MM.1S (cell line): Measurements from ENCODE around the gene LDLRAD1.

Experiments used
- DNase-seq: peaks from one replicate; pipeline ENCODE4 v3.0.0-alpha.2; 2015
- H2AFZ ChIP-seq: fragments of 300-600 bp; sonication (generic); 2 replicates; pipeline ENCODE4 v1.6.0; 2016; ENCODE audit warnings: antibody characterized with exemption, low read length
- H3F3A ChIP-seq: fragments of 300-600 bp; sonication (generic); 2 replicates; pipeline ENCODE4 v1.6.1; 2016; ENCODE audit warnings: mild to moderate bottlenecking, antibody characterized with exemption, low read length, moderate library complexity, mixed read lengths; ENCODE audit not compliant: insufficient read depth
- H3K27ac ChIP-seq: fragments of 300-600 bp; sonication (generic); 2 replicates; pipeline ENCODE4 v1.5.1; 2016; ENCODE audit warnings: mild to moderate bottlenecking, low read length
- H3K27me3 ChIP-seq: fragments of 300-600 bp; sonication (generic); replicated peaks from 2 replicates; pipeline ENCODE4 v1.6.0; 2016; ENCODE audit warnings: low read length; ENCODE audit not compliant: insufficient read depth
- H3K36me3 ChIP-seq: fragments of 300-600 bp; sonication (generic); replicated peaks from 2 replicates; pipeline ENCODE4 v1.6.1; 2016; ENCODE audit warnings: mild to moderate bottlenecking, low read length, mixed read lengths; ENCODE audit not compliant: insufficient read depth
- H3K4me1 ChIP-seq: fragments of 300-600 bp; sonication (generic); 2 replicates; pipeline ENCODE4 v1.6.1; 2016; ENCODE audit warnings: low read length, mixed read lengths
- H3K4me2 ChIP-seq: fragments of 300-600 bp; sonication (generic); 2 replicates; pipeline ENCODE4 v1.6.0; 2016; ENCODE audit warnings: low read depth, low read length
- H3K4me3 ChIP-seq: fragments of 300-600 bp; sonication (generic); 2 replicates; pipeline ENCODE4 v1.5.1; 2016; ENCODE audit warnings: low read length, mixed read lengths
- H3K79me2 ChIP-seq: fragments of 300-600 bp; sonication (generic); 2 replicates; pipeline ENCODE4 v1.6.1; 2016; ENCODE audit warnings: mixed run types, low read length, mixed read lengths
- H3K9ac ChIP-seq: fragments of 300-600 bp; sonication (generic); 2 replicates; pipeline ENCODE4 v1.6.1; 2016; ENCODE audit warnings: low read length, mixed read lengths
- H3K9me2 ChIP-seq: fragments of 300-600 bp; sonication (generic); replicated peaks from 2 replicates; pipeline ENCODE4 v1.6.1; 2016; ENCODE audit warnings: mild to moderate bottlenecking, low read length, mixed read lengths; ENCODE audit not compliant: insufficient read depth
- H3K9me3 ChIP-seq: fragments of 300-600 bp; sonication (generic); replicated peaks from 2 replicates; pipeline ENCODE4 v1.6.1; 2016; ENCODE audit warnings: mild to moderate bottlenecking, low read length, mixed read lengths; ENCODE audit not compliant: insufficient read depth
- H4K20me1 ChIP-seq: fragments of 300-600 bp; sonication (generic); 2 replicates; pipeline ENCODE4 v1.6.1; 2016; ENCODE audit warnings: mild to moderate bottlenecking, low read length, moderate library complexity, mixed read lengths; ENCODE audit not compliant: insufficient read depth
- EZH2 ChIP-seq: fragments of 300-600 bp; sonication (generic); optimal IDR thresholded peaks from 2 replicates; pipeline ENCODE3; 2017; ENCODE audit warnings: low read depth, mild to moderate bottlenecking, antibody characterized with exemption, low read length, mixed read lengths
- EZH2phosphoT487 ChIP-seq: fragments of 300-600 bp; sonication (generic); IDR thresholded peaks from 2 replicates; pipeline ENCODE4 v1.6.1; 2018; ENCODE audit warnings: antibody characterized with exemption, low read length
- TF ChIP-seq, protein P1 (sequence below): fragments of 300-600 bp; sonication (generic); IDR thresholded peaks from 2 replicates; pipeline ENCODE4 v1.5.1; 2016; ENCODE audit warnings: antibody characterized with exemption, low read length, mixed read lengths

The LDLRAD1 gene

DNA sequence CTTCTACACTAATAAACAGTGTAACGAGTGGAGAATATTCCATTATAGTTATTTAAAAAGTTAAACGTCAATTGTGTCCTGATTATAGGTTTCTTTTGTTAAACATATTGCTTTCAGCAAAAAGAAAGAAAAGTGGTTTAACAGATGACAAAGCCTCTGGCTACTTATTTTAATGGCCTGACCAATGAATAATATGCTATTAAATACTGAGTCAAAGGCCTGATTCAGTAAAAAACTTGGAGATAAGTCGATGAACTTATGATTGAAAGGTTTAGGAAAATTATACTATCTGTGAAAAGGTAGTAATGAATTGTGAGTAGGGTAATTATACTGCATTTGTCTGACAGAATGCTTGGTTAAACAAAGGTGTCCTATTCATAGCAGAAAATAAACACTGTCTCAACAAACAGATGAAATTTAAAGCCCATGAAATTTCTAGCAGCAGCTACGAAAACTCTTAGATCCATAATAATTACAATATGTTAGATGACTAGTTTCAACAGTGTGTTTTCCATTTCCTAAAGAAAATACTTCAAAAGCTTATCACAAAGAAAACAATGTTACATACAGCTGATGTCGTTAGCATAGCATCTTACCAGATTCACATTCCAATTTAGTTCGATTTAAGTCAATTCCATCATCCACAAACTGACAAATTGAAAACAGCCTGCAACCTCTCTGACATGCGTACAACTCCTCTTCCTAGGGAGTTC, 28.8 kb upstream of the LDLRAD1 start:
- peak overlapping the region; percentile 75; the same call in 1 of the 2 replicates for H3K27ac ChIP-seq
- H4K20me1 ChIP-seq: no peaks in the 10 kb centered on the region; the same call in 1 of the 2 replicates
- no peaks in the 10 kb centered on the region for H3K9me3 ChIP-seq
- peak overlapping the region; percentile 66 for H3K4me2 ChIP-seq
- H3K36me3 ChIP-seq: no peaks in the 10 kb centered on the region; the same call in 1 of the 2 replicates
- no peak for TF ChIP-seq EZH2phosphoT487
- TF ChIP-seq, protein P1, sequence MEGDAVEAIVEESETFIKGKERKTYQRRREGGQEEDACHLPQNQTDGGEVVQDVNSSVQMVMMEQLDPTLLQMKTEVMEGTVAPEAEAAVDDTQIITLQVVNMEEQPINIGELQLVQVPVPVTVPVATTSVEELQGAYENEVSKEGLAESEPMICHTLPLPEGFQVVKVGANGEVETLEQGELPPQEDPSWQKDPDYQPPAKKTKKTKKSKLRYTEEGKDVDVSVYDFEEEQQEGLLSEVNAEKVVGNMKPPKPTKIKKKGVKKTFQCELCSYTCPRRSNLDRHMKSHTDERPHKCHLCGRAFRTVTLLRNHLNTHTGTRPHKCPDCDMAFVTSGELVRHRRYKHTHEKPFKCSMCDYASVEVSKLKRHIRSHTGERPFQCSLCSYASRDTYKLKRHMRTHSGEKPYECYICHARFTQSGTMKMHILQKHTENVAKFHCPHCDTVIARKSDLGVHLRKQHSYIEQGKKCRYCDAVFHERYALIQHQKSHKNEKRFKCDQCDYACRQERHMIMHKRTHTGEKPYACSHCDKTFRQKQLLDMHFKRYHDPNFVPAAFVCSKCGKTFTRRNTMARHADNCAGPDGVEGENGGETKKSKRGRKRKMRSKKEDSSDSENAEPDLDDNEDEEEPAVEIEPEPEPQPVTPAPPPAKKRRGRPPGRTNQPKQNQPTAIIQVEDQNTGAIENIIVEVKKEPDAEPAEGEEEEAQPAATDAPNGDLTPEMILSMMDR: no peak
- TF ChIP-seq EZH2: no peak
- peaks cover 87% of the 10 kb centered on the region for H3K79me2 ChIP-seq
- H3K4me3 ChIP-seq: peak overlapping the region; percentile 34
- H3F3A ChIP-seq: peaks cover 9% of the 10 kb centered on the region
- no peak overlapping the region for H2AFZ ChIP-seq
- no peak overlapping the region; the same call in 1 of the 2 replicates for H3K9ac ChIP-seq
- no peak for DNase-seq
- no peaks in the 10 kb centered on the region for H3K27me3 ChIP-seq
- peaks cover 26% of the 10 kb centered on the region for H3K4me1 ChIP-seq
- no peaks in the 10 kb centered on the region for H3K9me2 ChIP-seq

DNA sequence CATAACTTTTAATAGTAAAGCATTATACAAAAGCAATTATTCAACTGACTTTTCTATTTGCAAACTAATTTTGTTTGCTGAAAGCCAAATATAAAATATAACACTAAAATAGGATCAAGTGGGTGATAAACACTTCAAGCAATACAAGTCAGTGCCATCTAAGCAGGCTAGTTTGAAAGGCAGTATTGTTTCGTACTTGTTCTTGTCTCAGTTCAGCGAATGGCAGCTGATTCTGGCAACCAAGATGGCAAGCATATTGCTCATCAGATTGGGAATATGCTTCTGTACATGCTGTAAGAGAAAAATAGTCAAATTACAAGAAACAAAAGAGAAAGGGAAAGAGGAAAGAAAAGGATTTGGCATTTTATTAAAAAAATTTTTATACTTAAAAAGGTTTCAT, 27.5 kb upstream of the LDLRAD1 start:
- Histone ChIP-seq H3K4me3 (no peak overlapping the region), H3K79me2 (peaks cover 74% of the 10 kb centered on the region), H3K9me2 (no peaks in the 10 kb centered on the region), H2AFZ (no peak overlapping the region), H4K20me1 (no peaks in the 10 kb centered on the region; the same call in 1 of the 2 replicates), H3K4me2 (no peak overlapping the region), H3K27me3 (no peaks in the 10 kb centered on the region; the same call in 1 of the 2 replicates), H3K9ac (no peak overlapping the region), H3K9me3 (no peaks in the 10 kb centered on the region), H3K27ac (no peak overlapping the region), H3F3A (peaks cover 9% of the 10 kb centered on the region), H3K36me3 (no peaks in the 10 kb centered on the region; the same call in 1 of the 2 replicates), H3K4me1 (peaks cover 18% of the 10 kb centered on the region)
- TF ChIP-seq EZH2phosphoT487 (no peak), EZH2 (no peak)
- TF ChIP-seq, protein P1: no peak
- DNase-seq: no peak

DNA sequence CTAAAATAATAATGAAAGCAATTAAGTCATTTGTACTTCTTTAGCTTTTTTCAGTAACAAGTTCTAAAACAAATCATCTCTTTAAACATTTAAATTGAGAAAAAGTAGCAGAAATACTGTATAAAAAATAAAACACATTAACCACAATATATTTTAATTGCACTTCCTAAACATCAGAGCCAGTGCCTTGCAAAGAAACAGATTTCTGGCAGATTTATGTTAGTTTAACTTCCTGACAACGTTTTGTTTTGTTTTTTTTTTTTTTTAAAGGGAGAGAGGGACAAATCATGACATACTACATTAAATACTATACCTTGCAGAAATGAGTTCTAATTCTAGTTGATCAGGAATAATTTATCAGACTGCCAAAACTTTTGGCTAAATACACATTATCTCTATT, 23.8 kb upstream of the LDLRAD1 start:
- no peaks in the 10 kb centered on the region for H3K9me2 ChIP-seq
- H4K20me1 ChIP-seq: no peaks in the 10 kb centered on the region; the same call in 1 of the 2 replicates
- H3K79me2 ChIP-seq: peaks cover 37% of the 10 kb centered on the region
- H3K9me3 ChIP-seq: no peaks in the 10 kb centered on the region
- no peak overlapping the region for H2AFZ ChIP-seq
- H3F3A ChIP-seq: no peaks in the 10 kb centered on the region
- no peak for DNase-seq
- no peak overlapping the region for H3K27ac ChIP-seq
- no peaks in the 10 kb centered on the region; the same call in 1 of the 2 replicates for H3K27me3 ChIP-seq
- peaks cover 8% of the 10 kb centered on the region; the same call in 1 of the 2 replicates for H3K36me3 ChIP-seq
- TF ChIP-seq EZH2: no peak
- TF ChIP-seq, protein P1: no peak
- no peak for TF ChIP-seq EZH2phosphoT487
- no peak overlapping the region for H3K9ac ChIP-seq
- no peak overlapping the region for H3K4me3 ChIP-seq
- no peak overlapping the region for H3K4me2 ChIP-seq
- peaks cover 6% of the 10 kb centered on the region; the same call in 1 of the 2 replicates for H3K4me1 ChIP-seq
